GM21529 (cell line): Measurements from ENCODE around the gene SAMD10.
"Not testable (repeated sequence)": the region's sequence is repeated elsewhere in the genome, so short reads cannot be mapped to it uniquely, and the experiment has no call there.

Source experiments
- ATAC-seq: cut with Tn5 transposase; IDR thresholded peaks from one replicate; pipeline ENCODE4 v1.9.1; 2021; ENCODE audit not compliant: unreplicated experiment

SAMD10 gene

DNA sequence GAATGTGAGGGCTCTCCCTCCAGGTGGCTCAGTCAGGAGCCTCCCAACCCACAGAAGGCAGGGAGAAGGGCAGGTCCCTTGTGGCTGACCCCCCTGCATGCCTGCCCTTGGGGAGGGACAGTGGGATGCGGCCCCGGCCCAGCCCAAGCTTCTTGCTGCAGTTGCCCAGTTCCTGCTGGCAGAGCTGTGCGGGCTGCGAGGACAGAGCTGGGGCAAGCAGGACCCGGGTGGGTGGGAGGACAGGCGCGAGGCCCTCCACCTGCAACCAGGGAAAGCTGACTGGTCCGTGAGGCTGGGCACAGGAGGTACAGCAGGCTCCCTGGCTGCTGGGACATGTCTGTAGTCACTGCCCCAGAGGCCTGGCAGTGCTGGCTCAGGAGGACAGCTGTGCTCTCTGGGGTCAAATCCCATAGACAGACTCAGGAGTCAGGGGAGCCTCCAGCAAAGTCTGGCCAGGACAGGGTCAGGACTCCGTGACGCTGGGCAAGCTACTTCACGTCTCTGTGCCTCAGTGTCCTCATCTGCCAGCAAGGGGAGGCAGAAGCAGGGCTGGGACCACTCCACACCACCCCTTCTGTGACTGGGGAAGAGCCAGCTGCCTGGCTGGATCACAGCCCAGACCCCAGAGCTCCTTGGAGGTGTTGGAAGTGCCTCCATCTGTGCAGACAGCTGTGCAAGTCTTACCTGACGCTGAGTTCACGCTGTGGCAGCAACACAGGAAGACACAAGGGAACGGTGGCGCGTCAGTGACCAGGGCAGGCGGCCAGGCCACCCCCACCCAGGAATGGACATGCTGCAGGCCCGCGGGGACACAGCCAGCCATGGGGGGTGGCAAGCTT is 36.3 kb downstream of the SAMD10 start:
- ATAC-seq = no peak

DNA sequence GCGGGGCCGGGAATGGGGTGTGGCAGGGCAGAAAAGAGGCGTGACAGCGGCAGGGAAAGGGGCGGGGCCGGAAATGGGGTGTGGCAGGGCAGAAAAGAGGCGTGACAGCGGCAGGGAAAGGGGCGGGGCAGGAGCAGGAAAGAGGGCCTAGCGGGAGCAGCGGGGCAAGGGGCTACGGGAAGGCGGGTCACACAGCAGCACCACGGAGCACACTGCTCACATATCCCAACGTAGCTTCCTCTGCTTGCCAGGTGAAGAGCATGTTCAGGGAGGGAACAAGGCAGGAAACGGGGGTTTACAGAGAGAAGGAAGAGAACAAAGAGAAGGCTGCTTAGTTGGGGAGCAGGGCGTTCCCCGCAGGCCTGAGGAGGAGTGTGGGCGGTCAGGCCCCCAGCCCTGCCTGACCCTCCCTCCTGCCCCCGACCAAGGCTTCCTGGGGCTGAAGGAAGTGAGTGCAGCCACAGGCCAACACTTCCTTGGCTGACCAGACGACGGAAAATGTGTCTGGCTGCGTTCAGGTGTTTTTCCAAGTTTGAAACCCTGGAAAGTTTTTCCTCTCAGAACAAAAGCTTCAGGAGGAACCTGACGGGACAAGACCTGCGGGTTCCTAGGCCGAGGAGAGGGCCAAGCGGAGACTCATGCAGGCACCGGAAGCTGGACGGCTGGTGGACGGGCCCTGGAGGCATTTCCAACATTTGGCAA is 37.0 kb downstream of the SAMD10 start:
- no peak for ATAC-seq

- peak; percentile 43 for ATAC-seq
Observed at GRCh38 chr20:63941282-63942081, 38.0 kb downstream of the SAMD10 start.

GRCh38 chr20:63940472-63941266 is 38.8 kb downstream of the SAMD10 start:
- ATAC-seq = no peak

- no peak for ATAC-seq
Observed at GRCh38 chr20:63940071-63940471, 39.4 kb downstream of the SAMD10 start.

- no peak for ATAC-seq
Observed at GRCh38 chr20:63939061-63939935, 40.1 kb downstream of the SAMD10 start.

DNA sequence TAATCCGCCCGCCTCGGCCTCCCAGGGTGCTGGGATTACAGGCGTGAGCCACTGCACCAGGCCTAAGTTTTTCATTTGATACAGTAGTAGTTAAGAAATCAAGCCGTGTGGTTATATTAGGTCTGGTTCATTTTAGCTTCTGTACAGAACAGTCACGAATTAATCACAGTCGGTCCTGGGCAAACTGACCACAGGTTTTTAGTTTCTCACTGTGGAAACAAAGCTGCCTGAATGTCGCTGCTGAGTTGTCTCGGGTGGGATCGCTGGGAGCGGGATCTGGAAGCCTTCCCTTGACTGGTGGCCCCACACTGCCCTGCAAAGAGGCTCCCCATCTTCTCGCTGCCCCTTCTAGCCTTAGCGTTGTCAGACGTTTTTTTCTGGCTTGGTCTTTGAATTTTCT is 41.8 kb downstream of the SAMD10 start:
- ATAC-seq = no peak

- no peak for ATAC-seq
Observed at GRCh38 chr20:63935447-63935846, 44.0 kb downstream of the SAMD10 start.

DNA sequence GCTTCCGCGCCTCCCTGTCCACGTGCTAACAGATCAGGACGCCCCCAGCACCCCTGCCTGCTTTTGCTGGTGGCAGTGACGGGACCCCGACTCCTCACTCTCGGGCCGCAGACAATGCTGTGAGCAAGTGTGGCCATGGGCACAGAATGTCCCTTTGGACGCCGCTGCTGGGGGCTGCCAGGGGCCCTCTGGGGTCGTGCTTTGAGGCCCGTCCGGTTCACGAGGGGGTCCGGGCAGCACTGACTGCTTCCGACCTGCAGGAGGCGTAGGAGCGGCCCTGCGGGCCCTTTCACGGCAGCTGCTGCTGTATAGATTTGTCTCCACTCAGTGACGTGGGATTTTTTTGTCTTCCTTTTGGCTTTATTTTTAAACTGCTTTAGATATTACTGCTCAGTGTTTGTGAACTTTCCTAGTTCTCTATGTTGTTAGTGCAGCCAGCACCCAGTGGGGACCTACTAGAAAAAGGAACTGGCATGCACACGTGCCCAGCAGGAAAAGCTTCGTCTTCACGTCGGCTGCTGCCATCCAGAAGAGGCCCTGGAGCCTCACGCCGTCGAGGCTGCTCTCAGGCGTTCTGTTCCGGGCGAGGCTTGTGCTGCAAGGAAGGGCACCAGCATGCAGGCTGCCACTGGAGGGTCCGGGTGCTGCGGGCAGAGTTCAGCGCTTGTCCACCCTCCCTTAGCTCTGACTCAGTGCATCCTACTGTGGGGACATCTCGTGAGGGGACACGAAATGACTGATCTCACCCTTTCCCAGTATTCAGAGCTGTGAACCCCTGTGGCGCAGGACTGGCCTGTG is 45.0 kb downstream of the SAMD10 start:
- ATAC-seq = no peak

DNA sequence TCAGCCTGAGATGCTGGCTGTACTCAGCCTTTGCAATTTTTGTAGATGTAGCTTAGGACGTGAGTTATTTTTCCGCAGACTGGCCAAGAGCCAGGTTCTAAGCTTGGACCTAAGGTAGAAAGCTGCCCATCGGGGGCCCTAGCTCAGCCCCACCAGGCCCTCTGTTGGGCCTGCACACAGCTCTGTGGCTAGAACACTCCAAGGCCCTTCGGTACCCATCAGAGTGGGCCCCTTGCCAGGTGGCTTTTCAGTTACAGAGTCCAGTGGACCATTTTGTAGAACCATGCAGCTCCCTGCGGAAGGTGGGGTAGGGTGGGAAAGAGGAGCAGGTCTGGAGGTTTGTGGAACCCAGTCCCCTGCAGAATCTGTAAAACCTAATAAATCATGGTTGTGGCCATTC is 45.8 kb downstream of the SAMD10 start:
- no peak for ATAC-seq

DNA sequence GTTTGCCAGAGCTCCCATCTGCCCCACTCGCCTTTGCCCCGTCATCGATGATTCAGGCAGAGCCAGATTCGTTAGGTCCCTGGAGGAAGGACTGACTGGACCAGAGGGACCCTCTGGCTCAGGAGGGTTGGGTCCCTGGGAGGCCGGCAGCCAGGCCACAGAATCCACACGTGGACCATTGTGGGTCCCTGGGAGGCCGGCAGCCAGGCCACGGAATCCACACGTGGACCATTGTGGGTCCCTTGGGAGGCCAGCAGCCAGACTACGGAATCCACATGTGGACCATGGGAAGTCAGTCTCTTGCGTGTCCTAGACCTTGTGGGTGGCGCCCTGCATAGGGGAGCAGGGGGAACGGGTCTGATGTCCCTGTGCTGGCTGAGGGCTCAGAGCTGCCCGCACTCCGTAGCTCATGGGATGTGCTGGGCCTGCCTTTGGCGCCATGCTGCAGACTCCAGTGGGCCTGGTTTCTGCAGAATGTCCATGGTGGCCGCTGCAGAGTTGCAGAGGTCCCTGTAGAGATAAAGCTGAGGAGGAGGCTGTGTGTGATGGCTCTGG is 46.8 kb downstream of the SAMD10 start:
- ATAC-seq = no peak

DNA sequence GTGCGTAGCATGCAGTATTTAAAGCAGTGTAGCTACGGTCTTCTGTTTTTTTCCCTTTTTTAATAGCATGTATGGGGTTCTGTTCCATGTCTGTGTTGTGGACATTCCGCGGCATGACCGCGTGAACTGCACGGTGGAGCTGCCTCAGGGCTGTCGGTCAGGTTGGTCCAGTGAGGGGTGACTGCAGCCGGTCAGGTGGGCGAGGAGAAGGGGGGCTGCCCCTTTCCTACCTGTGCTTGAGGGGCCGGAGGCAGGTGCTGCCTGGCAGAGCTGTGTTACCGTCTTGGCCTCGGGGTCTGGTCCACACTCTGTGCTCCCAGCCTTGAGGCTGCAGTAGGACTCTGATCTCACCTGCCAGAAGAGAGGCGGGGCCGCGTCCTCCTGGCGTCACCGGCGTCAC is 47.7 kb downstream of the SAMD10 start:
- no peak for ATAC-seq

- ATAC-seq = no peak
Observed at GRCh38 chr20:63930971-63931553, 48.4 kb downstream of the SAMD10 start.

GRCh38 chr20:63929473-63929883 is 50.0 kb downstream of the SAMD10 start:
- ATAC-seq = not testable (repeated sequence)

- no peak for ATAC-seq
Observed at GRCh38 chr20:63929071-63929470, 50.4 kb downstream of the SAMD10 start.

DNA sequence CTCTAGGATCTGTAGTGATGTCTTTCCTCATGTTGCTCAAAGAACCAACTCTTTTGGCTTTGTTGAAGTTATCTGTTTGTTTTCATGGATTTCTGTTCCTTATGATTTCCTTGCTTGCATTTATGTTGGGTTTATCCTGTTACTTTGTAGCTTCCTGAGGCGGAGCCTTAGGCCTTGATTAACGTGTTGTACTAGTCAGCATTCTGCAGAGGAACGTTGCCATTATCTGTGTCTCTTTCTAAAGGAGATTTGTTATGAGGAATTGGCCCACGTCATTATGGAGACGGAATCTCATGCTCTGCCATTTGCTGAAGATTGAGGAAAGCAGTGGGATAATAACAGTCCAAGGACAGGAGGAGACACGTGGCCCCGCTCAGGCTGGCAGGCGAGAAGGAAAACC is 53.1 kb downstream of the SAMD10 start:
- ATAC-seq = no peak

GRCh38 chr20:63924241-63924640 is 55.2 kb downstream of the SAMD10 start:
- ATAC-seq = no peak
